H1 (cell line): ENCODE results near the gene CYTL1. TPM values are rescaled to one million over a fixed set of nuclear protein-coding genes. Genes with fewer than 3 reads are reported as not detected.
"Not testable (repeated sequence)": the region's sequence is repeated elsewhere in the genome, so short reads cannot be mapped to it uniquely, and the experiment has no call there.

ENCODE experiments used
- CTCF ChIA-PET: fragments of 300-600 bp; sonication (Branson Sonifier 250); formaldehyde crosslinking; loops from one replicate; lab custom pipeline; 2021; ENCODE audit not compliant: partially characterized antibody; lab: Charles Lee
- POLR2A ChIA-PET: fragments of 300-600 bp; sonication (Branson Sonifier 250); formaldehyde crosslinking; loops from one replicate; lab custom pipeline; 2021; ENCODE audit warnings: inconsistent platforms; ENCODE audit not compliant: partially characterized antibody; lab: Charles Lee
- DNase-seq, 2 experiments: peaks; one replicate each; pipeline versions ENCODE4 v3.0.0 to v3.0.0-alpha.2; 2010 to 2022; ENCODE audit warnings: low spot score in 2 of 2, low read depth in 1 of 2, mixed read lengths in 1 of 2
- FAIRE-seq: peaks from 2 replicates; lab custom pipeline; 2011; peaks lifted over from hg19 to GRCh38; lab: Jason Lieb, UNC
- H2AFZ ChIP-seq: 2 replicates; pipeline ENCODE4 v1.8.1; 2012; ENCODE audit warnings: low read length, inconsistent platforms
- H2AK5ac ChIP-seq: 2 replicates; pipeline ENCODE4 v1.6.1; 2013; ENCODE audit warnings: low read depth, low read length
- H2BK120ac ChIP-seq: replicated peaks from 2 replicates; pipeline ENCODE3; 2013; ENCODE audit warnings: low read depth, low read length, inconsistent platforms
- H2BK12ac ChIP-seq: 2 replicates; pipeline ENCODE4 v1.6.1; 2013; ENCODE audit warnings: low read depth, low read length
- H2BK15ac ChIP-seq: 2 replicates; pipeline ENCODE4 v1.6.1; 2013; ENCODE audit warnings: low read length
- H2BK20ac ChIP-seq: 2 replicates; pipeline ENCODE4 v1.6.1; 2013; ENCODE audit warnings: low read length
- H2BK5ac ChIP-seq: 2 replicates; pipeline ENCODE4 v1.6.1; 2013; ENCODE audit warnings: low read depth, low read length
- H3K14ac ChIP-seq: 2 replicates; pipeline ENCODE4 v1.6.1; 2013; ENCODE audit warnings: inconsistent platforms; ENCODE audit not compliant: insufficient read length
- H3K18ac ChIP-seq: 2 replicates; pipeline ENCODE4 v1.6.1; 2013; ENCODE audit warnings: low read length; ENCODE audit errors: extremely low read depth
- H3K23ac ChIP-seq: 2 replicates; pipeline ENCODE4 v1.6.1; 2013; ENCODE audit warnings: inconsistent platforms; ENCODE audit not compliant: insufficient read length
- H3K23me2 ChIP-seq: 2 replicates; pipeline ENCODE4 v1.6.1; 2013; ENCODE audit warnings: low read depth, low read length
- H3K27ac ChIP-seq: 2 replicates; pipeline ENCODE4 v1.6.1; 2011; ENCODE audit warnings: low read depth, low read length, inconsistent platforms
- H3K27me3 ChIP-seq, 4 experiments: replicated peaks in 1 of 4; 1 replicate in 1 of 4; 2 replicates in 3 of 4; pipeline versions ENCODE4 v1.6.1 to v1.8.1; 2011 to 2013; ENCODE audit warnings: low read length in 3 of 4, mild to moderate bottlenecking in 3 of 4, inconsistent platforms in 2 of 4, mixed read lengths in 2 of 4, moderate library complexity in 1 of 4; ENCODE audit not compliant: control insufficient read depth in 3 of 4, insufficient read depth in 3 of 4; ENCODE audit errors: extremely low read depth in 1 of 4
- H3K36me3 ChIP-seq, 4 experiments: 2 replicates each; pipeline versions ENCODE4 v1.6.1 to v1.8.1; 2011 to 2013; ENCODE audit warnings: mild to moderate bottlenecking in 4 of 4, low read length in 3 of 4, moderate library complexity in 2 of 4, control low read depth in 1 of 4, inconsistent platforms in 1 of 4; ENCODE audit not compliant: insufficient read depth in 4 of 4, control insufficient read depth in 2 of 4
- H3K4ac ChIP-seq: replicated peaks from 2 replicates; pipeline ENCODE3; 2013; ENCODE audit warnings: low read length, low read depth, mixed read lengths, inconsistent platforms; ENCODE audit not compliant: insufficient read length
- H3K4me1 ChIP-seq, 4 experiments: replicated peaks in 1 of 4; 1 replicate in 1 of 4; 2 replicates in 3 of 4; pipeline versions ENCODE4 v1.6.1 to v1.8.1; 2011 to 2013; ENCODE audit warnings: low read length in 3 of 4, inconsistent platforms in 2 of 4, mixed read lengths in 1 of 4; ENCODE audit not compliant: insufficient read depth in 4 of 4, control insufficient read depth in 3 of 4
- H3K4me2 ChIP-seq, 2 experiments: 2 replicates each; pipeline versions ENCODE4 v1.6.1 to v1.8.1; 2011 to 2013; ENCODE audit warnings: low read depth in 2 of 2, low read length in 2 of 2, control low read depth in 1 of 2, inconsistent platforms in 1 of 2, mild to moderate bottlenecking in 1 of 2; ENCODE audit not compliant: insufficient read depth in 1 of 2
- H3K4me3 ChIP-seq, 4 experiments: fragments of 200-600, 300-600 bp in 1 of 4; sonication (generic), shearing (Covaris generic), sonication (Bioruptor Twin) in 1 of 4; 2 replicates each; pipeline versions ENCODE4 v1.5.1 to v1.8.1; 2011 to 2016; ENCODE audit warnings: low read length in 4 of 4, low read depth in 3 of 4, control low read depth in 2 of 4, inconsistent platforms in 2 of 4, mild to moderate bottlenecking in 2 of 4, mixed read lengths in 1 of 4, moderate library complexity in 1 of 4; ENCODE audit not compliant: insufficient read depth in 2 of 4; ENCODE audit errors: extremely low read depth in 1 of 4
- H3K56ac ChIP-seq: replicated peaks from 2 replicates; pipeline ENCODE3; 2013; ENCODE audit warnings: low read depth, mild to moderate bottlenecking, mixed read lengths, low read length, inconsistent platforms; ENCODE audit not compliant: insufficient read length
- H3K79me1 ChIP-seq: 2 replicates; pipeline ENCODE4 v1.6.1; 2013; ENCODE audit warnings: low read depth, low read length, control low read depth
- H3K79me2 ChIP-seq, 2 experiments: 2 replicates each; pipeline versions ENCODE4 v1.6.1 to v1.8.1; 2012 to 2013; ENCODE audit warnings: low read length in 2 of 2, mild to moderate bottlenecking in 2 of 2, inconsistent platforms in 1 of 2; ENCODE audit not compliant: insufficient read depth in 2 of 2, control insufficient read depth in 1 of 2
- H3K9ac ChIP-seq, 4 experiments: replicated peaks in 1 of 4; 1 replicate in 1 of 4; 2 replicates in 3 of 4; pipeline versions ENCODE4 v1.6.1 to v1.8.1; 2011 to 2013; ENCODE audit warnings: low read depth in 3 of 4, low read length in 3 of 4, control low read depth in 2 of 4, mild to moderate bottlenecking in 2 of 4, moderate library complexity in 2 of 4, inconsistent platforms in 1 of 4; ENCODE audit errors: extremely low read depth in 1 of 4
- H3K9me3 ChIP-seq, 2 experiments: 2 replicates each; pipeline versions ENCODE4 v1.6.1 to v1.8.1; 2012 to 2013; ENCODE audit warnings: mild to moderate bottlenecking in 2 of 2, moderate library complexity in 2 of 2, control low read depth in 1 of 2, inconsistent platforms in 1 of 2, low read depth in 1 of 2, low read length in 1 of 2, mixed read lengths in 1 of 2; ENCODE audit not compliant: insufficient read depth in 2 of 2
- H4K20me1 ChIP-seq, 2 experiments: replicated peaks in 1 of 2; 2 replicates each; pipeline versions ENCODE3 to v1.8.1; 2011 to 2013; ENCODE audit warnings: inconsistent platforms in 2 of 2, low read length in 2 of 2, mild to moderate bottlenecking in 1 of 2; ENCODE audit not compliant: insufficient read depth in 2 of 2, control insufficient read depth in 1 of 2
- H4K5ac ChIP-seq: 2 replicates; pipeline ENCODE4 v1.6.1; 2013; ENCODE audit warnings: low read length, low read depth, mixed read lengths, inconsistent platforms; ENCODE audit not compliant: insufficient read length
- H4K8ac ChIP-seq: 2 replicates; pipeline ENCODE4 v1.8.0; 2013; ENCODE audit warnings: mild to moderate bottlenecking, moderate library complexity, low read length, inconsistent platforms; ENCODE audit not compliant: insufficient read depth; ENCODE audit errors: extremely low read depth
- H4K91ac ChIP-seq: replicated peaks from 2 replicates; pipeline ENCODE3; 2013; ENCODE audit warnings: low read length, mixed read lengths, inconsistent platforms; ENCODE audit not compliant: insufficient read length
- WGBS, 2 experiments: shearing (Covaris generic) in 1 of 2; methylation state at CpG; one replicate each; pipeline versions ENCODE4 v1.1.6 to v1.1.7; 2013 to 2015; ENCODE audit warnings: low lambda C conversion rate in 2 of 2, mixed read lengths in 2 of 2, inconsistent platforms in 1 of 2, low coverage in 1 of 2, missing lambda C conversion rate in 1 of 2; ENCODE audit not compliant: insufficient replicate concordance in 2 of 2, insufficient coverage in 1 of 2, insufficient read length in 1 of 2; ENCODE audit errors: extremely low coverage in 1 of 2, missing lambda C conversion rate in 1 of 2; 5-methylcytosine and 5-hydroxymethylcytosine counted together
- polyA plus RNA-seq, 7 experiments: library from polyadenylated mRNA; depleted of rRNA in 3 of 7; stranded (reverse) in 5 of 7; unstranded in 2 of 7; fragments of >200 nt in 5 of 7; fragments of 200-250 nt in 2 of 7; gene quantifications; 1 replicate in 5 of 7; 2 replicates in 1 of 7; 4 replicates in 1 of 7; pipeline versions ENCODE4 v1.2.1 to v1.2.3, GENCODE V29; 2011 to 2013; ENCODE audit warnings: missing spikeins in 2 of 7, mixed read lengths in 2 of 7
- total RNA-seq: library from RNA; stranded (reverse); fragmentation: NEBNext Ultra II Directional; extraction: Animal tissue kit (Norgen Biotek cat#: 25700); gene quantifications from 2 replicates; pipeline ENCODE4 v1.2.1, GENCODE V29; 2021

CYTL1 gene
- total and polyA plus RNA-seq, 2 of the 8 experiments (the other 6 are each of a cell fraction or from before 2014, with no cell fraction given) = 8.6 to 9.8 TPM

- H3K27me3 ChIP-seq, H2AFZ ChIP-seq, H3K27ac ChIP-seq, H2BK20ac ChIP-seq, H3K56ac ChIP-seq, H4K20me1 ChIP-seq, H4K5ac ChIP-seq, H3K14ac ChIP-seq, H2BK12ac ChIP-seq, H3K4me3 ChIP-seq, H2BK15ac ChIP-seq, H3K9ac ChIP-seq, POLR2A ChIA-PET, H3K4me1 ChIP-seq, H3K79me2 ChIP-seq, H2AK5ac ChIP-seq, H3K9me3 ChIP-seq, H3K79me1 ChIP-seq, H3K4ac ChIP-seq, H3K23me2 ChIP-seq, H4K91ac ChIP-seq, H3K18ac ChIP-seq, H2BK120ac ChIP-seq, H3K23ac ChIP-seq, H3K4me2 ChIP-seq, FAIRE-seq, H3K36me3 ChIP-seq, DNase-seq, H2BK5ac ChIP-seq, H4K8ac ChIP-seq: not testable (repeated sequence)
- 79% methylated on average over 3 of the region's 3 CpGs; no CpG with 5 or more reads in 1 of the 2 experiments for WGBS, 2 experiments
- CTCF ChIA-PET = interaction anchor here (0.7 to 1.3 kb wide), 3 partner anchors 34 to 74 kb away, joined by 3 to 5 read pairs (median 3); no protein-coding TSS in a partner anchor
These were observed 47.7 kb upstream of the CYTL1 start for GRCh38 chr4:5066968-5067367.
